Esophagus squamous epithelium (tissue), 4 donors: Measurements from ENCODE around the gene BOD1L1.

ENCODE experiments used
- POLR2A ChIP-seq, 4 donors: fragments of 450-650 bp; IDR thresholded peaks; one replicate each; pipeline ENCODE4 v1.6.1; 2017; ENCODE audit warnings: antibody characterized with exemption in 4 of 4, mild to moderate bottlenecking in 4 of 4, moderate library complexity in 3 of 4
- TF ChIP-seq, protein P1 (sequence below), 6 experiments: fragments of 450-650 bp in 4 of 6; fragments of 200-600 bp in 2 of 6; sonication (generic) in 2 of 6; IDR thresholded peaks; one replicate each; pipeline ENCODE4 v1.5.1; 2016 to 2019; ENCODE audit warnings: antibody characterized with exemption in 6 of 6, mild to moderate bottlenecking in 4 of 6, moderate library complexity in 4 of 6

DNA sequence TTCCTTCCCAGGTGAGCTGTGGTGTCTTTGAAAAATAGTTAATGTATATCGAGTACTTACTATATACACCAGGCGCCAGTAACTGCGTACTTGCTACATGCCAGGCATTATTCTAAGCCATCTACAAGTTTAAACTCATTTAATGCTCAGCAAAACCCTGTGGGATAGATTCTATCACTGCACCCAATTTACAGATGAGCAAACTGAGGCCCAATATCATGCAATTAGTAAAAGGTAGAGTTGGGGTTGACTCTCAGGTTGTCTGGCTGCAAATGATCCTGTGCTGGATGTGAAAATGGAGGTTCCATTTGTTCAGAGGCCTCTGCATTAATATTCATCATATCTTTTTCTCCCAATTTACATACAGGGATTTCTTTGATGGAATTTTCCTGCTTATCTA is 100.9 kb downstream of the BOD1L1 start:
- TF ChIP-seq, protein P1, sequence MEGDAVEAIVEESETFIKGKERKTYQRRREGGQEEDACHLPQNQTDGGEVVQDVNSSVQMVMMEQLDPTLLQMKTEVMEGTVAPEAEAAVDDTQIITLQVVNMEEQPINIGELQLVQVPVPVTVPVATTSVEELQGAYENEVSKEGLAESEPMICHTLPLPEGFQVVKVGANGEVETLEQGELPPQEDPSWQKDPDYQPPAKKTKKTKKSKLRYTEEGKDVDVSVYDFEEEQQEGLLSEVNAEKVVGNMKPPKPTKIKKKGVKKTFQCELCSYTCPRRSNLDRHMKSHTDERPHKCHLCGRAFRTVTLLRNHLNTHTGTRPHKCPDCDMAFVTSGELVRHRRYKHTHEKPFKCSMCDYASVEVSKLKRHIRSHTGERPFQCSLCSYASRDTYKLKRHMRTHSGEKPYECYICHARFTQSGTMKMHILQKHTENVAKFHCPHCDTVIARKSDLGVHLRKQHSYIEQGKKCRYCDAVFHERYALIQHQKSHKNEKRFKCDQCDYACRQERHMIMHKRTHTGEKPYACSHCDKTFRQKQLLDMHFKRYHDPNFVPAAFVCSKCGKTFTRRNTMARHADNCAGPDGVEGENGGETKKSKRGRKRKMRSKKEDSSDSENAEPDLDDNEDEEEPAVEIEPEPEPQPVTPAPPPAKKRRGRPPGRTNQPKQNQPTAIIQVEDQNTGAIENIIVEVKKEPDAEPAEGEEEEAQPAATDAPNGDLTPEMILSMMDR (IDR thresholded peaks at IDR 0.05): no peak
- no peak for TF ChIP-seq POLR2A (IDR thresholded peaks at IDR 0.05)
